Activated T-helper 9 cell treated with anti-CD3 and anti-CD28 coated beads, Interleukin-2, amount 50 U/mL, for 16 hours (primary cell): Measurements from ENCODE around the gene E2F7.

ENCODE experiments used
- DNase-seq: peaks from one replicate; pipeline ENCODE4 v3.0.0-alpha.2; 2020; ENCODE audit warnings: low read depth

Gene E2F7

DNA sequence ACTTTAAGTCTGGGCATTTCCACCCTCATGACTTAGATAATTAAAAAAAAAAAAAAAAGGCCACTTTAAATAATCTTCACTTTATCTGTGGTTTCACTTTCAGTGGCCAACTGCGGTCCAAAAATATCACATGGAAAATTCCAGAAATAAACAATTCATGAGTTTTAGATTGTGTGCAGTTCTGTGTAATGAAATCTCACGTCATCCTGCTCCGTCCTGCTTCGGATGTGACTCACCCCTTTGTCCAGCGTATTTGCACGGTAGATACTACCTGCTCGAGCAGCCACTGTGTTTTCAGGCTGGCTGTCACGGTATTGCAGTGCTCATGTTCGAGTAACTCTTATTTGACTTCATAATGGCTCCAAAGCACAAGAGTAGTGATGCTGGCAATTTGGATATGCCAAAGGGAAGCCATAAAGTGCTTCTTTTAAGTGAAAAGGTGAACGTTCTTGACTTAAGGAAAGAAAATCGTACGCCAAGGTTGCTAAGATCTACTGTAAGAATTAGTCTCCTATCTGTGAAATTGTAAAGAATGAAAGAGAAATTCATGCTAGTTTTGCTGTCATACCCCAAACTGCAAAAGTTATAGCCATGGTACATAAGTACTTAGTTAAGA is 2.4 kb downstream of the E2F7 start:
- no peak for DNase-seq

DNA sequence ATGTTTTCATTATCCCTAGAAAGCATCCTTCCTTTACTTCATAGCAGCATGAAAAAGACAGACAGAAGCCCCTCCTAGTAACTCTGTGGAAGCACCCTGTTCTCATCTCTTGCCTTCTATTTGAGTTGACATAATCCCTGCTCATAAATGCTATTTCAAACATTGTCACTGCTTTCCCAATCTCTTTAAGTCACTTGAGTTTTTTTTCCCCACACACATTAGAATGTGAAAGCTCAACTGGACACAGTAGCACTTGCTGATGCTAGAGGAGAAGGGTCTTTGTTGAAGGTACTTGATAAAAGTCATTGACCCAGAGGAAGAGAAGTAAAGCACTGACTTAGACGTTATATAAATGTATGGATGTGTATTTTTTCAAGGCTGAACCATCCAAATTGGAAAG is 3.0 kb downstream of the E2F7 start:
- no peak for DNase-seq

DNA sequence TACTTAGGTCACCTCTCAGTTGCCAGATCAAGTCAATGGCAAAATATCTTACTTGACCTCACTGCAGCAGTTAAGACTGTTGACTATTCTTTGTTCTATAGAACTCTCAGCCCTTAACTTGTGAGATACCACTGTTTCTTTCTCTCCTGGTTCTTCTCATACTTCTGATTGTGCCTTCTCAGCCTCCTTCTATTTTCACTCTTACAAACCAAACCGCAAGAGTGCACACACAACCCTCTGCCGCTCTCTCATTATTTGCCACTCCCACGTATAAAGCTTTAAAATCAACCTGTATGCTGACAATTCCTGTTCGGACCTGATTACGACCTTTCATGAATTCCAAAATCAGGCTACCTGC is 4.5 kb downstream of the E2F7 start:
- no peak for DNase-seq

GRCh38 chr12:77060136-77060882 is 5.1 kb downstream of the E2F7 start:
- no peak for DNase-seq

DNA sequence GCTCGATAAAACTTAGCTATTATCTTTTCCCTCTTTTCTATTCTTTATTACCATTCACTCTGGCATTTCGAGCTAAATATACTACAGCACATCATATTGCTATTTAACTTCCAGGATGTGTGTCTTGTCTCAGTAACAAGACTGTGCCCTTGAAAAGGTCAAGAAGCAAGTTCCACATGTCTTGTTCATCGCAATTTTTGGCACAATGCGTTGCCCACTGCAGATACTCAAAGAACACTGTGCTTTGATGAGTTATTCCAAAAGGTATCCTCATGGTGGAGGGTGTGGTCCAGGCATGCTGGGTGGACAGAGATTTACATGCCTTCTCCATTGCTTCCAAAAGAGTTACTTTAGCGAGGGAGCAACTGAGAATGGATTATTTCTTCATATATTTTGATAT is 6.6 kb downstream of the E2F7 start:
- DNase-seq = no peak

- DNase-seq = no peak
Measured at GRCh38 chr12:77054851-77055250, 10.5 kb downstream of the E2F7 start.

DNA sequence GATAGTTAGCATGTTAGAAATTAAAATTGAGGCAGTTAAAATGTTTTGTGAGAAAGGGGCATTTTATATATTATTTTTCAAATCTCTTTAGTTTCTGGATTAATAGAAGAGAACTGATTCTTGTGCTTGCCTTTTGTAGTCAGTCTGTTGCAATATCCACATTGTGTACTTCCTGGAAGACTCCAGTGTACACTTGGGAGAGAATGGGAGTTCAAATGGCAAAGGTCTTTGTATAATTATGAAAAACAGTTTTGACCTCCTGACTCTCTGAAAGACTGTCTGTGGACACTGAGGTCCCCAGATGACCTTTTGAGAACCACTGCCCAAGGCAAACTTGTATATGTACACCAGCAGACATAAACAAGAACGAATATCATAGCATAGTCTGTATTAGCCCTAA is 12.1 kb downstream of the E2F7 start:
- DNase-seq = no peak

DNA sequence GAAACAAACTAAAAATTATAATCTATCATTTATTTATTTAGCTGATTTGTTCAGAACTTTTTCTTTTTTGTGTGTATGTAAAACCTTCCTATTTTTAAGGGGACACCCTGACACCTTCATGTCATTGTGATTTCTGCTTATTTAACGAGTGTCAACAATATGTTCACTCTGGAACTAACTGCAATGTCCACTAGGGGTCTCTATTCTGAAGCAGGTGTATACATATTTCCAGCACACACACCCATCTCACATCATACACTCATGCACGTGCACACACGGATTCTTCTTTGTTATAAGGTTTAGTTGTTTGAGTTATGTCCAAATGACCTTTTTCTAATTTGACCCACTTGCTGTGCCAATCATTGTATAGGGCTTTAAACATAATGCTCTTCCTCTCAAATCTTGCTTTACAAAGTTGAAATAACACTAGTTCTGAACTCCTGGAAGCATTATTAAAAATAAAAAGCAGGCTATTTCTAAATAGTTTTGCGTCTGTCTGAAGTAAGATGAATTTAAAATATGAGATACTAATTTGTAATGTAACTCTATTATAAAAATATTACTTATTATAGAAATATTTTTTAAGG is 15.5 kb downstream of the E2F7 start:
- DNase-seq = no peak

DNA sequence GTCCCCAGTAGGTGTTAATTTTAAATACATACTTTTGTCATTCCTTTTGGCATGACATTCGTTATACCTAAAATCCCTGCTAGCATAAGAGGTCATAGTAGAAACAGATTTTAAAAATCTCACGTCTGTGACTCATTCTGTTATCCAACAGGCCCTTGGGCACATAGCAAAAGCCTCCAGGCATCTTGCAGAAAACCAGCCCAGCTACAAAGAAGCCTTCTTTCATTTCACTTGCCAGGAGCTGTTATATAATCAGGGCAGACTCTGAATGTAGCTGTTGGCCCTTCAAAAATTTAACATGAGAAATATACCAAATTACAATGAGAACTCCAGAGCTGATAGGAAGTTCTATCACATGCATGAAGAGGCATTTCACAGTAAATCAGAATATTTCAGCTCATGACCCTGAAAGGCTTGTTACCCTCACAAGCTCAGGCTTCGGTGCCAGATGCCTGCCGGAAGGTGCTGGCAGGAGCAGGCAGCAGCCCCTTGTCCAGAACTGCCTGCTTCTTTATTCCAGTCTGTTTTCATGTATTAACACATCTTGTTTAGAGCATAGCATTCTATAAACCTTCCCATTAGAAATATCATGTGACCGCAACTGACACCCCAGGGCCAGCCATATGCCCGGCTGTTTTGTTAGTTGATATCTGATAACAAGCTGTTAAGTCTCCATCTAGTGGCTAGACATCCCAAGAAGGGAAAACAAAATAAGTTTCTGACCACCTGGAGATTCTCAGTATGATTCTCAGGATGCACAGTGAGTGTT is 17.8 kb downstream of the E2F7 start:
- no peak for DNase-seq

DNA sequence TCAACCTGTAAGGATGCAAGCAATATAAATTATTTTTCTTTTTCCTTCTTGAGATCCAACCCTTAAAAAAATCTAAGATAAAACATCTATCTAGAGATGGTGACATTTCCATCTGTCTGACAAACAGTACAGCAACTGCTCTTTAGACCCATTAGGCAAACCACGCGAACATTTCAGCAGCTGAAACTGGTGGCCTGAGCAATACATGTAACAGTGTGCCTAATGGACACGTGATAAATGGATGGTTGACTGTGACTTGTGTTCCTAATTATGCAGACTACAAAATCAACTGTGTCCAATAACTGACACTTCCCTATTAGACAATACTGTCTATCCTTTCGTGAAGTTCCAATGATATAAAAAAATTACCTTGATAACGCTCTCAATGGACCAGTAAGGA is 18.9 kb downstream of the E2F7 start:
- no peak for DNase-seq

DNA sequence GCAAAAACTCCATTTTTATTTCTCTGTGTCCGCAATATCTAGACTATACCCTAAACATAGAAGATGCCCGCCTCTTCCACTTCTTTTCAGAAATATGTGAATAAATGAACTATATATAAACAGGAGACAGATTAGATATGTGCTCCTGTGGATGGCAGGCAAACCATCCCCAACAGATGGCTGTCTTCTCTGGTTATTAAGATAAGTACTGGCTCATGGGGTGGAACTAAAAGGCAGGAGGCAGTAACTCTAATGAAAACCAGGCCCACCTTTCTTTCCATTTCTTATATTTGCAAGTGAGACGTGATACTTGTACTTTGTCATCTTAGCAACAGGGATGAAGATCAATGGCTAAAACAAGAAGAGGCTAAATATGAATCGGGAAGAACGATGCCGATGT is 20.2 kb downstream of the E2F7 start:
- DNase-seq = no peak

DNA sequence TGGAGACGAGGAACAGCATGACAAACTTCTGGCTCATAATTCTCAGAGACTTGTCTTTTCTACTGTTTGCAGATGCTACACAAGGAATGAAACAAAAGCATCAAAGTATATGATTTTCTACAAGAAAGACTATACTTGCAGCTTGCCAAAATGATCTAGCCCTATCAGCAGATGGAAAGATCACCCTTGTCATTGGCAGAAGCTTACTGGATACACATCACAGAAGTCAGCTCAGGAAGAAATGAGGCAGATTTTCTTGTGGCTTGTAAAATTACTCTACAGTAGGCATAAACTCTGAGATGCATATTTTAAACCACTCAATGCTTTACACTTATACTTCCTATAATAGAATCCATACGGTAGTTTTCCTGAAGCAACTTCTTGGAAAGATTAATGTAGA is 20.6 kb downstream of the E2F7 start:
- DNase-seq = no peak

- no peak for DNase-seq
Measured at GRCh38 chr12:77042833-77043232, 22.5 kb downstream of the E2F7 start.

DNA sequence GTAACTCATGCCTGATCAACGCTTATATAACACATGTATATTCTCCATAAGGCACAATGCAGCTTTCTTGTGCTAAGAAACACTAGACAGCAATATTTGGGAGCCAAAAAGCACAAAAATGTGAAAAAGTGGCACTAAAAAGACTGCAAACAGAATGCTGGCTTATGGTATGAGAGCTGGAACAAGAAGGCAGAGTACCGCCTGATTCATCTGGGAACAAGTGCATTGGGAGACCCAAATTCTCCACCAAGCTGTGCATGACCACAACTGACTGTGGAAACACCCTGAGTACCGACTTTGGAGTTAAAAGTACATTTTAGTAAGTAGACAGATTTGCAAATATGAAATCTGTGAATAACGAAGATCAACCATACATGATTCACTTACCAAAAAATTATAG is 25.1 kb downstream of the E2F7 start:
- DNase-seq = no peak

DNA sequence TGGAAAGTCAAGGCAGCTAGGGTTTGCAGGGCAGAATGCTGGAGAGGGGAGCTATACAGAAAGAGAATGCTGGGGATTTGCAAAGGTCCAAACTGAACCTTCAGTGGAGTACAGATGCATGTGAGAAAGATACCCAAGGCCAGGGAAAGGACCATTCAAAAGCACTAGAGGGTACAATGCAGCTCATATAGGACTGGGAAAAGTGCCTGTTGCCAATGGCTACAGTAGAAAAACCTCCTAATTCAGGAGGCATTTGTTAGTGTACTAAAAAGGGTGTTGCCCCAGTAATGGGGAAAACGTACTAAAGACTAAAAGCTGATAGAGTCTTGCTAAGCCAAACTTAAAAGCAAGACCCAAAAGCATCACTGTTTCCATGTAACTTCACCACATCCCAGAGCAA is 30.1 kb downstream of the E2F7 start:
- DNase-seq = no peak

DNA sequence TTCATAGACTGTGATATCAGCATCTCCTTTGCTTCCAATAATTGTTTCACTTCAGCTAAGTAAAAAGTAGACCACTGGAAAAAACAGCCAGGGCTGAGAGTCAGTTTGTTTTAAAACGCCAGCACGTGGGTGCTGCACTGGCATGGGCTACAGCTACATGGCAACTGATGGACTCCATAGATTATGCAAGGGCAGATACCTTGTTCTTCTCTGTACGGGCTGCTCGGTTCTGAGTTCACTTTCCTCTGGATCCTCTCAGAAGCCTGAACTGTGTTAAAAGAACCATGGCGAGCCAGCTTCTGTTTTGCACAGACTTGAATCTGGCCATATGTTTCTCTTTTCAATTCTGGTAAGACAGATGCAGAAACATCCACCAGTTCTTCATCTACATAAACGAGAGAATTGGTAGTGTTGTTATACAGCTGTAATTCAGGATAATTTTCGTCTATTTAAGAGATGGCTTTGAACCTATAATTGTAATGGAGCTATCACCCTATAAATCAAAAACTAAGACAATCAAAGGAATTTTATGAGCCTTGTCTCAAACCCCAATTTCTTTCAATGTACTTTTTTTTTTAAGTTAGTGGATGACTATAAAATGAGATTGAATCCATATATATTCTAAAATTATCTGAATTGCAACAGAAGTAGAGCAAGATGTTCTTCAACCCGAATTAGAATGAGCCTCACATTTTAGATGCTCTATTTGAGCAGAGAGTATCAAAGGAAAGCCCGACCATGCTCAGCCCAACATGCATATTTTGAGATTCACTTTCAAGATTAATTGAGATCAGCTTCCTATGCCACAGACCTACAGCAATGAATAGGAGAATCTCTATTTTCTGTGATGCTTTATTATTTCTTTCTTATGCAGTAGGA is 31.5 kb downstream of the E2F7 start:
- no peak for DNase-seq

DNA sequence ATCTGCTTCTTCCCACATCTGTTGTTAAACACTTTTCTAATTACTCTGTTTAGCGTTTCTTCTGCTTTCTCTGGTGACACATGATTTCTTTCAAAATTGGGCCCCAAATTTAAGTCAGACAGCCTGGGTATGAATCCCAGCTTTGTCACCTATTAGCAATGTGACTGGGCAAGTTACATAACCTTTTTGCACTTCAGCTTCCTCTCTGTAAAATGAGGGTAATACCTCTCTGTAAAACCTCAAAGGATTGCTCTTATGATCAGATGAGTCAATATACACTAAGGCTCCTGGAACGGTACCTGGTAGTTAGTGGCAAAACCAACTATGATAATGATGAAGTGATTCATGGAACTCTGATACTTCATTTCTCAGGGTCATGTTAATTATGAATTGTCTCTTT is 33.0 kb downstream of the E2F7 start:
- no peak for DNase-seq

DNA sequence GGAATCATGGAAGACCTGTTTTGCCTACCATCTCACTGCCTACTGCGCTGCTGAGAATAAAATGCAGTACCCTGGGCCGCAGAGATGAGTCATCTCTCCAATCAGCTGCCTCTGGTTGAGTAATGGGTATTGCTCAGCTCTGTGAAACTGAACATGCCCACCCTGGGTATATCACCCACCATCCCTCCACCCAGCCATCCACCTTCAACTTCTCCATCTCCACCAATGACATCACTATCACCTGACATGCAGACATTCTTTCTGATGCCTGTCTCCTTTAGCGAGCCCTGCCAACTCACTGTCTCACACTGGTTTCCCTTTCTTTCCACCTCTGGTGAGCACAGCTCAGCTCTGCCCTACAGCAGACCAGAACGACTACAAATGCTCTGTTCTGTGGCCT is 33.6 kb downstream of the E2F7 start:
- no peak for DNase-seq

GRCh38 chr12:77025782-77026314 is 39.5 kb downstream of the E2F7 start:
- no peak for DNase-seq

DNA sequence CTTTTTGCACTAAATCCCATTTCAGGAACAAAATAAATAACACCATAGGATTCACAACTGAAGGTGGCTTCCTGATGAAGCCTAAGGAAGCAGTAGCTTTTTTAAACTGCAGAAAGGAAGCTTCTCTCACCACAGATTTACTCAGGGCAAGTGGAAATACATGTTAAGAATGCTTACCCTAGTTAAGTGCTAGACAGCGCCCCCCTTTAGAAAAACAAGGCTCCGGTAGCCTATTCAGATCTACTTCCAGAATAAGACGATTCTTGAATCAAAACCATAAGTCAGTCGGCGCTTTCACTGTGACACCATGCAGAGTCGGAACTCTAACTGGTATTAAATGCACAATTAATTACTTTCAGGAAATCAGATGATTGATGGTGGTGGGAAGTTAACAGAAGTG is 41.9 kb downstream of the E2F7 start:
- no peak for DNase-seq

- DNase-seq = no peak
Measured at GRCh38 chr12:77019920-77020319, 45.4 kb downstream of the E2F7 start.

- no peak for DNase-seq
Measured at GRCh38 chr12:77016606-77017005, 48.8 kb downstream of the E2F7 start.
